Activated CD4-positive, alpha-beta T cell treated with anti-CD3 and anti-CD28 coated beads, Interleukin-2, amount 10 ng/mL, durations not matched to agents 7 days and 5 days (primary cell): ENCODE results near the gene DUSP1. TPM values are rescaled to one million over a fixed set of nuclear protein-coding genes. Genes with fewer than 3 reads are reported as not detected.
"Not testable (repeated sequence)": the region's sequence is repeated elsewhere in the genome, so short reads cannot be mapped to it uniquely, and the experiment has no call there.

ENCODE experiments used
- CTCF ChIA-PET: fragments of 350-600 bp; sonication (Branson Sonifier 250); formaldehyde crosslinking; loops from one replicate; lab custom pipeline; 2021; ENCODE audit warnings: antibody characterized with exemption; lab: Charles Lee
- POLR2A ChIA-PET: fragments of 350-600 bp; sonication (Branson Sonifier 250); formaldehyde crosslinking; loops from one replicate; lab custom pipeline; 2021; ENCODE audit warnings: antibody characterized with exemption; lab: Charles Lee
- DNase-seq: peaks from one replicate; pipeline ENCODE4 v3.0.0-alpha.2; 2020
- H3K27ac Mint-ChIP-seq: one replicate; pipeline ENCODE4 v1.8.0; 2021; ENCODE audit warnings: mild to moderate bottlenecking, moderate library complexity, mixed read lengths
- H3K27me3 Mint-ChIP-seq: one replicate; pipeline ENCODE4 v1.8.0; 2021; ENCODE audit warnings: mixed read lengths
- H3K36me3 Mint-ChIP-seq: one replicate; pipeline ENCODE4 v1.8.0; 2021; ENCODE audit warnings: low read depth, mixed read lengths
- H3K4me1 Mint-ChIP-seq: one replicate; pipeline ENCODE4 v1.8.0; 2021; ENCODE audit warnings: mixed read lengths
- H3K4me3 Mint-ChIP-seq: one replicate; pipeline ENCODE4 v1.8.0; 2021; ENCODE audit warnings: mild to moderate bottlenecking, moderate library complexity, mixed read lengths
- H3K9me3 Mint-ChIP-seq: one replicate; pipeline ENCODE4 v1.8.0; 2021; ENCODE audit warnings: mixed read lengths
- total RNA-seq, 2 experiments: library from RNA; stranded (reverse); gene quantifications; one replicate each; pipeline ENCODE4 v1.2.3, GENCODE V29; 2021

DUSP1 gene, protein sequence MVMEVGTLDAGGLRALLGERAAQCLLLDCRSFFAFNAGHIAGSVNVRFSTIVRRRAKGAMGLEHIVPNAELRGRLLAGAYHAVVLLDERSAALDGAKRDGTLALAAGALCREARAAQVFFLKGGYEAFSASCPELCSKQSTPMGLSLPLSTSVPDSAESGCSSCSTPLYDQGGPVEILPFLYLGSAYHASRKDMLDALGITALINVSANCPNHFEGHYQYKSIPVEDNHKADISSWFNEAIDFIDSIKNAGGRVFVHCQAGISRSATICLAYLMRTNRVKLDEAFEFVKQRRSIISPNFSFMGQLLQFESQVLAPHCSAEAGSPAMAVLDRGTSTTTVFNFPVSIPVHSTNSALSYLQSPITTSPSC
- 10 to 100 TPM; 11.3 to 14.9 TPM for total RNA-seq

DNA sequence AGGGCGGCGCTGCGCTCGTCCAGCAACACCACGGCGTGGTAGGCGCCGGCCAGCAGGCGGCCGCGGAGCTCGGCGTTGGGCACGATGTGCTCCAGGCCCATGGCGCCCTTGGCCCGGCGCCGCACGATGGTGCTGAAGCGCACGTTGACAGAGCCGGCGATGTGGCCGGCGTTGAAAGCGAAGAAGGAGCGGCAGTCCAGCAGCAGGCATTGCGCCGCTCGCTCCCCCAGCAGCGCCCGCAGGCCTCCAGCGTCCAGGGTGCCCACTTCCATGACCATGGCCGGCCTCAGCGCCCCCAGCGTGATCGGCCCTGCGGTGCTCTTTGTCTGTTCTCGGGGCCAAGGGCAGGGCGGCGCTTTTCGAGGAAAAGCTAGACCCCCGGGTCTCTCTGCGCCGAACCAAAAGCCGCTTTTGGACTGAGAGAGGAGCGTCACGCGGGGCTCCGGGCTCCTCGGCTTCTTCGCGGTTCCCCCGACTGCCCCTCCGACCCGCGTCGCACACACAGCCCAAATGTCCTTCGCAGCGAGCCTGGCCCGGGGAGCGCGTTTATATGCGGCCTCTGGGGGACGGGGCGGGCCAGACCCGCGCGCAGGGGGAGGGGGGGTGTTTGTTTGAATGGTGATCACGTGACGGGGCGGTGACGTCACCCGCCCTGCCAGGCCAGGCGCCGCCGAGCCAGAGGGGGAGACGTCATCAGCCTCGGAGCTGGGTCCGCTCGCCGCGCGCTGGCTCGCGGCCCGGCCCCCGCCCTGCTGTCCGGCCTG, at the start of gene DUSP1:
Gene DUSP1, minus strand, starts transcription at position 521 of the 764 bp plus-strand sequence. Its CDS starts 243 bp downstream, at position 278.
- H3K27ac Mint-ChIP-seq: peak within 1 kb of the TSS; percentile 99
- POLR2A ChIA-PET: interaction anchor here (0.5 to 0.9 kb wide), 3 partner anchors 10 to 583 kb away, joined by 3 to 5 read pairs (median 3); no protein-coding TSS in a partner anchor
- DNase-seq: peak; percentile 97
- H3K27me3 Mint-ChIP-seq: no peaks in the 10 kb centered on the region
- H3K36me3 Mint-ChIP-seq: peaks cover 11% of the 10 kb centered on the region
- H3K4me1 Mint-ChIP-seq: peaks cover 52% of the 10 kb centered on the region
- H3K9me3 Mint-ChIP-seq: no peaks in the 10 kb centered on the region
- H3K4me3 Mint-ChIP-seq: peak within 1 kb of the TSS; percentile 87
- CTCF ChIA-PET: interaction anchor here (0.9 to 4.5 kb wide), 19 partner anchors 8 to 287 kb away, joined by 3 to 26 read pairs (median 5); partner anchors contain the start of gene ERGIC1

DNA sequence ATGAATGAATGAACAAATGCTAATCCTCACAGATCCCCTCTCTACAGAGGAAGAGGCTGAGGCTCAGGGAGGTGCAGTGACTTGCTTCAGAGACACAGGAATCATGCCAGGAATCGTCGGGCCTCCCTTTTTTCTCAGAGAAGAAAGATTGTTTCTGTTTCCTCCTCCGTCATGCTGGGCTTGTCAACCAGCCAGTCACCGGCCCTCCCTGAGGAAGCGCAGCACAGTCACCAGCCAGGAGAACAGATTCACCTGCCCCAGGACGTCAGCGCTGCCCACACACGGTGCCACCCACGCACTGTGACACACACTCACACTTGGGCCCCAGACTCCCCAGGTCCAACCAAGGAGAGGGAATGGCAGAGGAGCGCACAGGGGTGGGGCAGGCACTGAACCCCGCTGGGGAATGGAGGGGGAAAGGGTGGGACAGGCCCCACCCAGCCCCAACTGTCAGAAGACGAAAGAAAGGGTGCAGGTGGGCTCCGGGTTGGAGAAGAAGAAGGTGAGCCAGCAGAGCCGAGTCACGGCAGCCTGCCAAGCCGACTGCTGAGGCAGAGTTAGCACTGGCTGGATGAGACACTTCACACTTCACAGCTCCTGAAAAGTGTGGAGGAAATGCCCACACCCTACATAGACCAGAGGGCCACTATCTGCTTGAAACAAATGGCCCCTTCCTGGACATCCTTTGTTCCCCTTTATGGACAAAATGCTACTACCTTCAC, 49.2 kb upstream of the DUSP1 start:
- peaks cover 1% of the 10 kb centered on the region for H3K9me3 Mint-ChIP-seq
- DNase-seq: no peak
- peaks cover 2% of the 10 kb centered on the region for H3K27me3 Mint-ChIP-seq
- no peaks in the 10 kb centered on the region for H3K4me1 Mint-ChIP-seq
- no peak overlapping the region for H3K4me3 Mint-ChIP-seq
- peaks cover 1% of the 10 kb centered on the region for H3K36me3 Mint-ChIP-seq
- no peak overlapping the region for H3K27ac Mint-ChIP-seq
- ChIA-PET POLR2A (no interaction called here), CTCF (interaction anchor here (0.7 kb wide), 1 partner anchor 48 kb away, joined by 4 read pairs; no protein-coding TSS in a partner anchor)

DNA sequence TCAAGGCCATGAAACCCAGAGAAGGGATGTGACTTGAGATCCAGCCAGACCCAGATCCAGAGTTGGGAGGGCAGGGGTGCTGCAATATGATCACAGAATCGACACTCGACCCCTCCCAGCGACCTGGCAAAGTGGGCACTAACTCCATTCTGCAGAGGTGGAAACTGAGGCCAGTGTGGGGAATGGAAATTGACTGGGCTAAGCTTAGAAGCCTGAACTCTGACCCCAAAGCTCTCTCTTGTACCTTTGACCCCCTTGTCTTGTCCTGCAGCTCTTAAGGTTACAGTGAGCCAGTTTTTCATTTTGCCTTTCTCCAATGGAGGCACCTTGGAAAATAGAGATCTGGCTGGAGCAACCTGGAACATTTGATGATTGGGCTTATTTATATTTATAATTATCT, 48.6 kb upstream of the DUSP1 start:
- no peak for DNase-seq
- ChIA-PET POLR2A (no interaction called here), CTCF (no interaction called here)
- H3K27ac Mint-ChIP-seq: no peak overlapping the region
- peaks cover 2% of the 10 kb centered on the region for H3K27me3 Mint-ChIP-seq
- H3K9me3 Mint-ChIP-seq: no peaks in the 10 kb centered on the region
- no peak overlapping the region for H3K4me3 Mint-ChIP-seq
- H3K36me3 Mint-ChIP-seq: no peaks in the 10 kb centered on the region
- H3K4me1 Mint-ChIP-seq: no peaks in the 10 kb centered on the region

DNA sequence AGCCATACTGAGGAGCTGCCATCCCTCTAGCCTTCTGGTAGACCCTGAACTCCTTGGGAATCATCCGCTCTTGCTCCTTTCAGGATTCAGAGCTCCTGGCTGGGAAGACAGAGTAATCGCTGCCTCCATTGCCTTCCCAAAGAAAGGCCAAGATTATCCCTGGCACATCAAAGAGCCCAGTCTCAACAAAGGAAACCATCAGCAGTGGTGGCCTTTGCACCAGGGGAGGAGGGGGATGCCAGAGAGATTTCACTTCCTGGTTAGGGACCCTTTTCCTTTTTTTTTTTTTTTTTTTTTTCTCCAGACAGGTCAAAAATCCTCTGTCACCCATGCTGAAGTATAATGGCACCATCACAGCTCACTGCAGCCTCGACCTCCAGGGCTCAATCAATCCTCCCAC, 47.1 kb upstream of the DUSP1 start:
- no peak overlapping the region for H3K4me3 Mint-ChIP-seq
- ChIA-PET POLR2A (no interaction called here), CTCF (no interaction called here)
- H3K27me3 Mint-ChIP-seq: peaks cover 5% of the 10 kb centered on the region
- no peak for DNase-seq
- no peaks in the 10 kb centered on the region for H3K36me3 Mint-ChIP-seq
- no peaks in the 10 kb centered on the region for H3K4me1 Mint-ChIP-seq
- no peaks in the 10 kb centered on the region for H3K9me3 Mint-ChIP-seq
- no peak overlapping the region for H3K27ac Mint-ChIP-seq

DNA sequence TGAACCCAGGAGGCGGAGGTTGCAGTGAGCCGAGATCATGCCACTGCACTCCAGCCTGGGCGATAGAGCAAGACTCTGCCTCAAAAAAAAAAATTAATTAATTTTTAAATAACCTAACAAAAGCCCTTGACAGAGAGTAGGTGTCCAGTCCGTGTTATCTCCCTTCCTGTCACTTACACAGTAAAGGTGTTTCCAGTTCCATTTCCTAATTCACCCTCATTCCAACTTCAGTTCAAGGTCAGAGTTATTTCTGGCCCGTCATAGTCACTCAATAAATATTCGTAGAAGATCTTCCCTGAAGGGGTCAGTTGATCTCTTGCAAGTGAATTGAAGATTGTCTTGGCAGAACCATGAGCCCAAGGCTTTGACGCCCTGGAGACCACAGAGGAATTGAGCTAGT, 46.7 kb upstream of the DUSP1 start:
- no peak for DNase-seq
- POLR2A ChIA-PET: no interaction called here
- no peaks in the 10 kb centered on the region for H3K36me3 Mint-ChIP-seq
- CTCF ChIA-PET: no interaction called here
- no peak overlapping the region for H3K27ac Mint-ChIP-seq
- no peaks in the 10 kb centered on the region for H3K4me1 Mint-ChIP-seq
- no peaks in the 10 kb centered on the region for H3K9me3 Mint-ChIP-seq
- H3K27me3 Mint-ChIP-seq: peaks cover 5% of the 10 kb centered on the region
- no peak overlapping the region for H3K4me3 Mint-ChIP-seq

DNA sequence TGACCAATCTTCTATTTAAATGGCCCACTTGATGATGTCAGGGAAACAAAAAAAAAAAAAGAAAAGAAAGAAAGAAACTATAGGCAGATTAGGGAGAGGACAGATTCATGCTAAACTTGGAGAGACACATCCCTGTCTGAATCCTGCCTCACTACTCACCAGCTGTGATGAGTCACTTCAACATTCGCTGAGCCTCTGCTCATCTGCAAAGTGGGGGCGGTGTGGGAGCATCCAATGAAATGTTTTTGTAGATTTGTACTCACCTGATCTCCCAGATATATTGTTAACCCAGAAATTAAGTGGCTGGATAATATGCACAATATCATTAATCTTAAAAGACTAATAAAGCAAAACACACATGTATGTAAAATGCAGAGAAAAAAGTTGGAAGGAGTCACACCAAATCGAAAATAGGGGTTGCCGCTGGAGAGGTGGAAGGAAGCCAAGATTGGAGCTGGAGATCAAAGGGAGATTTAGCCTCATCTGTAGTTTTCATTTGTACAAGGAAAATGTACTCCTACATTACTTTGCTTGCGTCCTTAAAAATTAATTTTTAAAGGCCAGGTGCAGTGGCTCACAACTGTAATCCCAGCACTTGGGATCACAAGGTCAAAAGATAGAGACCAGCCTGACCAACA, 46.0 kb upstream of the DUSP1 start:
- no peaks in the 10 kb centered on the region for H3K4me1 Mint-ChIP-seq
- DNase-seq: no peak
- ChIA-PET CTCF (no interaction called here), POLR2A (no interaction called here)
- no peak overlapping the region for H3K27ac Mint-ChIP-seq
- no peak overlapping the region for H3K4me3 Mint-ChIP-seq
- H3K36me3 Mint-ChIP-seq: no peaks in the 10 kb centered on the region
- H3K9me3 Mint-ChIP-seq: no peaks in the 10 kb centered on the region
- H3K27me3 Mint-ChIP-seq: peaks cover 5% of the 10 kb centered on the region

DNA sequence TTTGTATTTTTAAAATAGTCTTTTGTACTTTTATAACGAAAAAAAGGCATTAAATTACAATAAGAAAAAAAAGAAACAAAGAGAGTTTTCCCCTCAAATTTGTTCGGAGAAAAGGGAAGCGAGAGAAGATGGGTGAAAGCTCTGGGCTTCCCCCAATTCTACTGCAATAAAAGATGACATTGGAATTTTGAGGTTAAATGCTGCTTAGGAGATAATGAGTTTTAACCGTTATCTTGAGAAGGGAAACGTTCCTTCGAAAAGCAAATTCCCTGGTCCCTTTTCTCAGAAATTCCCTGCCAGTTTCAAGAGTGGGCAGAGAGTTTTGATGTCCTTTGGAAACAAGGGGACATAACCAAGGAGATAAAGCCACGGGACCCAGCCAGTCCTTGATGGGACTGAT, 44.6 kb upstream of the DUSP1 start:
- ChIA-PET POLR2A (no interaction called here), CTCF (interaction anchor here (0.6 kb wide), 2 partner anchors 19 to 27 kb away, joined by 3 to 9 read pairs; no protein-coding TSS in a partner anchor)
- Mint-ChIP-seq H3K27ac (no peak overlapping the region), H3K36me3 (no peaks in the 10 kb centered on the region), H3K9me3 (peaks cover 1% of the 10 kb centered on the region), H3K4me1 (no peaks in the 10 kb centered on the region), H3K27me3 (peaks cover 5% of the 10 kb centered on the region), H3K4me3 (no peak overlapping the region)
- no peak for DNase-seq

DNA sequence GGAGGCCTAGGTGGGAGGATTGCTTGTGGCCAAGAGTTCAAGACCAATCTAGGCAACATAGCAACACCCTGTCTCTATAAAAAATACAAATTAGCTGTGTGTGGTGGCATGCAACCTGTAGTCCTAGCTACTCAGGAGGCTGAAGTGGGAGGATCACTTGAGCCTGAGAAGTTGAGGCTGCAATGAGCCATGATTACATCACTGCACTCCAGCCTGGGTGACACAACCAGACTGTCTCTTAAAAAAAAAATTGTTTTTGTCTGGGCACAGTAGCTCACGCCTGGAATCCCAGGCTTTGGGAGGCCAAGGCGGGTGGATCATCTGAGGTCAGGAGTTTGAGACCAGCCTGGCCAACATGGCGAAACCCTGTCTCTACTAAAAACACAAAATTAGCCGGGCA, 40.0 kb upstream of the DUSP1 start:
- DNase-seq, H3K4me3 Mint-ChIP-seq, POLR2A ChIA-PET, H3K27ac Mint-ChIP-seq, H3K9me3 Mint-ChIP-seq, H3K27me3 Mint-ChIP-seq, H3K36me3 Mint-ChIP-seq: not testable (repeated sequence)
- H3K4me1 Mint-ChIP-seq: peaks cover 18% of the 10 kb centered on the region
- CTCF ChIA-PET: interaction anchor here (1.2 to 1.6 kb wide), 3 partner anchors 13 to 21 kb away, joined by 3 to 4 read pairs (median 4); no protein-coding TSS in a partner anchor

DNA sequence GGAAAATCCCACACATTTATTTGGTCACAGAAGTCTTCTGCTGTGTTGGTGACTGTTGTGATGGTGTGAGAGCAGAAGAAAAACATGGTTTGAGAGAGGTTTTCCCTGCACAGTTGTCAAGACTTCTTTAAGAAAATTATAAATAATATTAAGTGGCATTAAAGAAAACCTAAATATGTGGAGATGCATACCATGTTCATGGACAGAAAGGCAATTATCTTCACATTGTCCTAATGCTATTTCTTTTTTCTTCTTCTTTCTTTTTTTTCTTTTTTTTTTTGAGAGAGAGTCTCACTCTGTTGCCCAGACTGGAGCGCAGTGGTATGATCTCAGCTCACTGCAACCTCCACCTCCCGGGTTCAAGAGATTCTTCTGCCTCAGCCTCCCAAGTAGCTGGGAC, 38.8 kb upstream of the DUSP1 start:
- no peak for DNase-seq
- POLR2A ChIA-PET: no interaction called here
- Mint-ChIP-seq H3K27me3 (peaks cover 3% of the 10 kb centered on the region), H3K36me3 (peaks cover 1% of the 10 kb centered on the region), H3K4me1 (peaks cover 18% of the 10 kb centered on the region), H3K27ac (no peak overlapping the region), H3K4me3 (no peak overlapping the region), H3K9me3 (peaks cover 4% of the 10 kb centered on the region)
- CTCF ChIA-PET: interaction anchor here (0.7 to 1.6 kb wide), 4 partner anchors 12 to 240 kb away, joined by 3 to 5 read pairs (median 4); no protein-coding TSS in a partner anchor

DNA sequence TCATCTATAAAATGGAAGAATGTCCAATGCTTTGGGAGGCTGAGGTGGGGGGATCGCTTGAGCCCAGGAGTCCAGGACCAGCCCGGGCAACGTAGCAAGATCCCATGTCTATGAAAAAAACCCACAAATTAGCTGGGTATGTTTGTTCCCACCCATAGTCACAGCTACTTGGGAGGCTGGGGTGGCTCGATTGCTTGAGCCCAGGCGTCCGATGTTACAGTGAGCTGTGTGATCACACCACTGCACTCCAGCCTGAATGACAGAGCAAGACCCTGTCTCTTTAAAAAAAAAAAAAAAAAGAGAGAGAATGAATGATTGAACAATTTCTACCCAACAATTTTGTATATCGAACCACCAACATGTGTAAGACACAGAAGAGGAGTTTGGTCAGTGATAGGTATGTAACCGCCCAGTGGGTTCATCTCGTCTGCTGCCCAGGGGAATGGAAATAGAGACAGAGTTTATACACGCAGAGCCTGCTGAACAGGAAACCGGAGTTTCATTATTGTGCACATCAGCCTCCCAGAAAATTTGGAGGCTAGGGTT, 36.8 kb upstream of the DUSP1 start:
- Mint-ChIP-seq H3K9me3 (peaks cover 4% of the 10 kb centered on the region), H3K4me1 (peaks cover 18% of the 10 kb centered on the region), H3K36me3 (peaks cover 1% of the 10 kb centered on the region), H3K27ac (peak overlapping the region; percentile 95), H3K4me3 (peak overlapping the region; percentile 67), H3K27me3 (no peaks in the 10 kb centered on the region)
- CTCF ChIA-PET: interaction anchor here (1.0 to 1.5 kb wide), 3 partner anchors 10 to 37 kb away, joined by 3 to 5 read pairs (median 4); partner anchors contain the start of gene DUSP1
- POLR2A ChIA-PET: no interaction called here
- DNase-seq: no peak

DNA sequence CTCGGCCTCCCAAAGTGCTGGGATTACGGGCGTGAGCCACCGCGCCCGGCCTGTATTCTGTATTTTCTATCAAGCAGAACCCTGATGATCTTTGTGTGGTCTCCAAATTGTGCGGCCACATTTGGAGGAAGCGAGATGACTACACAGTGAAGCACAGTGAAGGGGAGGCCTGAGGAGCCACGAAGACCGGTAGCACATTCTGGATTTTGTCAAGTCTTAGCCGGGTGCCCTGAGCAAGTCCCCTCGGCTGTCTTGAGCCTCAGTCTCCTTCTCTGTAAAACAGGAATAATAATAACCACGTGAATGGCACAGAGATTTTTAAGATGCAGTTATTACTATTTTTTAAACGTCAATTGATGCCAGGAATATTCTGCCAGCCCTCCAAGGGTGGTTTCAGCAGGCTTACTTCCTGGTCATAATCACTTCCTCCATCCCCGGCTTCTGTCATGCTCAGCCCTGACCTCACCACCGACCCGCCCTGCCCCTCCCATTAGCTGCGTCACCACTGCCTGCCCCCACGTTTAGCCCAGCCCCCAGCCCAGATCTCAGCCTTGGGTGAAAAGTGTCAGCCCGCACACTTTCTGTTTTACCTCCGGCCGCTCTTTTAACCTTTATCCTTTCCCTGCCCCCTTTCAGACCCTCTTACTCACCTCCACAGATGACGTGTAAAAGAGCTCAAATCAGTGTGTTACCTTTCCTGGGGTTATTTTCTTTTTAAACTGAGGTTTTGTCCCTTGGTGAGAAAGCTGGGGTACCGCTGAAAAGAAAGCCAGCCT, 36.1 kb upstream of the DUSP1 start:
- H3K4me3 Mint-ChIP-seq: peak overlapping the region; percentile 67

More for the DNA sequence above, 36.1 kb upstream of the DUSP1 start:
- ChIA-PET CTCF (interaction anchor here (1.0 to 1.5 kb wide), 3 partner anchors 9 to 36 kb away, joined by 3 to 5 read pairs (median 4); partner anchors contain the start of gene DUSP1), POLR2A (no interaction called here)
- Mint-ChIP-seq H3K27ac (peak overlapping the region; percentile 95), H3K27me3 (no peaks in the 10 kb centered on the region), H3K4me1 (peaks cover 18% of the 10 kb centered on the region), H3K36me3 (peaks cover 1% of the 10 kb centered on the region), H3K9me3 (peaks cover 4% of the 10 kb centered on the region)
- DNase-seq: peak; percentile 92
